GM18505 (cell line): Measurements from ENCODE around the gene ATP8B3.
A peak's percentile ranks its signal among the peaks of the same experiment; 100 is the strongest.

ENCODE experiments used
- ATAC-seq: cut with Tn5 transposase; IDR thresholded peaks from one replicate; pipeline ENCODE4 v1.9.1; 2021; ENCODE audit not compliant: unreplicated experiment
- POLR2A ChIP-seq: IDR thresholded peaks from 4 replicates; pipeline ENCODE4 v1.6.1; 2011; ENCODE audit warnings: borderline replicate concordance; ENCODE audit not compliant: insufficient read depth, insufficient read length; ENCODE audit errors: extremely low read depth

Gene ATP8B3

DNA sequence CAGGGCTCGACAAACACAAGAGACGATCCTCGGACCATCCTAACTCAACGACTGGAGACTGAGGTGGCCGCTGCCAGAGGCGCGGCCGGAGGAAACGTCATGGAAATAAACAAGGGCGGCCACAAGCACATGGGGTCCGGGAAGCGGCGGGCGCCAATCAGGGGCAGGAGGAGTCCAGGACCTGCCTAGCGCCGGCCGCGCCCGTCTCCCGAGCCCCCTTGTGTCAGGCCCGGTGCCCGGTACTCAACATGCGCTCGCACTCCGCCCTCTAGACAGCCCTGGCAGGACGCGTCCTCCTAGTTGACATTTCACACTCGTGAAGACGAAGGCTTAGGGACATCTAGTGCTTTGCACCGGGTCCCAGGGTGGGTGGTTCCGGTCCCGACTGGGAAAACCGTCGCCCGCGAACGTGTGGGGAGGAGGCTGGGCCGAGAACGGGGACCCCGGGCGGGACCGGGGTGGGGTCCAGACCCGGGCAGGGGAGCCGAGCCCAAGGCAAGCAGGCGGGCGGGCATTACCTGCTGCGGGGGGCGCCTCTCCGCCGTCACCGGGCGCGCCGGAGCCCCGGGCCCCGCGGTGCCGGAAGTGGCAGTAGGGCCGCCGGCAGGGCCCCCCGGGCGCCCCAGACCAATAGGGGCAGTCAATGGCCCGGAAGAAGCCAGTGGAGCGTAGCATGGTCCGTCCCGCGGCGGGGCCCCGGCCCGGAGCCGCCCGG, 35.8 kb upstream of the ATP8B3 start:
- ATAC-seq: peak; percentile 20
- no peak for TF ChIP-seq POLR2A

DNA sequence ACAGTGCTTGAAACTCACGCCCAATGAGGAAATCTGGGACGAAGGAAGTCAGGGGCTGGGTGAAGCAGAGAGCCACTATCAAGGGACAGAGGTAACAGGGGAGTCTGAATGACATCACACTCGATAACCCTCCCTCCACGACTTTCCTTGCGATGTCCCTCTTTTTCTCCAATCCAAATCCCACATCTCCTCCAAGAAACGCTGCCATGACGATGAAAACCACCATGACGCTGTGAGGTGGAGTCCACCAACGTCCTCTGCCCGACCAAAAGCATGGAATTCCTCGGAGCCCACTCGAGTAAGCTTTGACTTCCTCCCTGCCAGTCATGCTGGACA, 35.2 kb upstream of the ATP8B3 start:
- no peak for ATAC-seq
- no peak for TF ChIP-seq POLR2A

- ATAC-seq: no peak
- no peak for TF ChIP-seq POLR2A
These were observed 34.6 kb upstream of the ATP8B3 start for GRCh38 chr19:1846517-1847204.

DNA sequence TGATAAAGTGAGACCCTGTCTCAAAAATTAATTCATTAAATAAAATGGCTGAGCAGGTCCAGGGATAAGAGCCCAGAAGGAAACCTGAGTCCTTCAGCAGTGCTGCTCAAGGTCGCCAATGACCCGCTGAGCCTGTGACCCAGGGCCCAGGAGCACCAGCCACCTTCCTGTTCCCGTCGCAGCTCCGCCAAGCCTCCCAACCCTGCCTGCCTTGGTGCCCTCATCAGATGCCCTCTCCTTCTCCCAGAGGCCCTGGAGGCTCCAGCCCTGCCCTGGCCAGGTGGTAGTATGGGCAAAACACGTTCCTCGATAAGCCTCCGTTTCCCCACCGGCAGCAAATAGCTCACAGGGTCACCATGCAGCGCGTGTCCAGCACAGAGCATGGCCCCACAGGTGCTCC, 33.6 kb upstream of the ATP8B3 start:
- no peak for TF ChIP-seq POLR2A
- ATAC-seq: no peak

DNA sequence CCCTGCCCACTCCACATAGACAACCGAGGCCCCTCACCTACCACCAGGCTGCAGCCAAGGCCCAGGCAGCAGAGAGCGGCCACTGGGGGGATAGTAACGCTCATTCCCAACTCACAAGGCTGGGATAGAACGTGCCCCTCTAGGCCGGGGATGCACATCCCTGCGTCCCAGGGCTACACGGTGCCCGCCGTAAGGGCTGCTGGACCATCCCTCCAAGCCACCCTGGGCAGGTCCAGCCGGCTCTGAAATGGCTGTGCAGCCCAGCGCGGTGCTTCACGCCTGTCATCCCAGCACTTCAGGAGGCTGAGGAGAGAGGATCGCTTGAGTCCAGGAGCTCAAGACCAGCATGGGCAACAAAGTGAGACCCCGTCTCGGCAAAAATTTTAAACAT, 33.0 kb upstream of the ATP8B3 start:
- TF ChIP-seq POLR2A: no peak
- no peak for ATAC-seq

DNA sequence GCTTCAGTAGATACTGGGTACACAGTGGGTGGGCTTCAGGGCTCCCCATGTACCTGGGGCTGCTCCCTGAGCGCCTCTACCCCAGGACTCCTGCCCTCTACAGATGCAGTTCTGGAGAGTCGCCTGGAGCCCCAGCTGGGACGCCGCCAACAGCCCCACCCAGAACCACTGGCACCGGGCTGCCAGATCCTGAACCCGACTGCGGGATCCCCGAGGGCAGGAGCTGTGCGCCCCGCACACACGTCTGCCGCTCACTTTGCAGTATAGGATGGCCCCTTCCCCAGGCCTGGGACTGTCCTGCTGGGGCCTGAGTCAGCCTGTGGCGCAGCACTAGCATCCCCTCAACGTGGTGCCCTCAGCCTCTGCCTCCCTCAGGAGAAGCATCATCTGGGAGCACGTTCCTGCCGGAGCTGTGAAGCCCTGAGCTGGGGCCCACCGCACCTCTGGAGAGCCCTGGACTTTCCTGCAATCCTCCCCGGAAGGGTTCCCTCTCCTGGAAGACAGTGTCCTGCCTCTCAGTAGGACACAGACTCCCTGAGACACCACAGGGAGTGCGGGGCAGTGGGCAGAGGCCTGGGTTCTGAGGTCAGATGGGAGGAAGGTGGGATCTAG, 32.5 kb upstream of the ATP8B3 start:
- ATAC-seq: no peak
- TF ChIP-seq POLR2A: no peak

GRCh38 chr19:1843646-1844394, 31.7 kb upstream of the ATP8B3 start:
- TF ChIP-seq POLR2A: no peak
- ATAC-seq: no peak

DNA sequence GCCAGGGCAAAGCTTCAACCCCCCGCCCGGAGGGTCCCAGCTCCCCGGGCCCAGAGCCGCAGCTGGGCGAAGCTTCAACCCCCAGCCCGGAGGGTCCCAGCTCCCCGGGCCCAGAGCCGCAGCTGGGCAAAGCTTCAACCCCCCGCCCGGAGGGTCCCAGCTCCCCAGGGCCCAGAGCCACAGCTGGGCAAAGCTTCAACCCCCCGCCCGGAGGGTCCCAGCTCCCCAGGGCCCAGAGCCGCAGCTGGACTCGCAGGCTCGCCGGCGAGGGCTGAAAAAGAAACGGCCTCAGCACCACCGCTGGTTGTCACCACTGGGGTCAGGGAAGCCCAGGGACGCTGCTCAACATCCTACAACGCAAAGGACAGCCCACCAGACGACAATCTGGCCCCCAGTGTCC, 31.0 kb upstream of the ATP8B3 start:
- no peak for TF ChIP-seq POLR2A
- no peak for ATAC-seq

DNA sequence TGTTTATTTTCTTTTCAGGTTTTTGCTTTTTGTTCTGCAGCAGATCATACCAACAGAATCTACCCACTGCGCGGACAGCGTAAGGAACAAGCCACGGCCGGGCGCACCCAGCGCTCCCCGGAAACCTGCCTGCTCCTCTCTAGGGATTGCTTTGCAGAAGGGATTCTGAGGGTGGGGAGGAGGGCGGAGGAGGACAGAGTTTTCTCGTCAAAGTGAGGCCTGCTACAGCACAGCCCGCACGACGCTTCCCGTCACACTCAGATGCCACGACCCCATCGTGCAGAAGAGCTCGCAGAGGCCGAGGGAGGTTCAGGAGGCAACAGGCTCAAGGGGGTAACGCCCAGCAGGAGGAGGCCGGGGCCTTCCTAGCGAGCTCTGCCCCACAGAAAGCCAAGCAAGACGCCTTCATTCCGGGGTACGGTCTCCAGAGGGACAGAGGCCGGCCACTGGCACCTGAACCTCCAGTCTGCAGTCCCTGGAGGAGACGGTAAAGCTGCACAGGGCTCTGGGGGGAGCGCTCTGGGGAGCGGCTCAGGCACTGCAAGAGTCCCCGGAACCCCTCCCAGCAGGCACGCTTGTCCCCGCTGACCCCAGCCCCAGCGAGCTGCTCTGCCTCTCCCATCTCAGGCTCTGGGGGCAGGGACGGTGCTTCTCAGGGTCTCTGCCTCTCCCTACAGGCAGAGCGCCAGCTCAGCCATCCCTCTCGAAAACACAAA, 29.3 kb upstream of the ATP8B3 start:
- no peak for TF ChIP-seq POLR2A
- no peak for ATAC-seq

DNA sequence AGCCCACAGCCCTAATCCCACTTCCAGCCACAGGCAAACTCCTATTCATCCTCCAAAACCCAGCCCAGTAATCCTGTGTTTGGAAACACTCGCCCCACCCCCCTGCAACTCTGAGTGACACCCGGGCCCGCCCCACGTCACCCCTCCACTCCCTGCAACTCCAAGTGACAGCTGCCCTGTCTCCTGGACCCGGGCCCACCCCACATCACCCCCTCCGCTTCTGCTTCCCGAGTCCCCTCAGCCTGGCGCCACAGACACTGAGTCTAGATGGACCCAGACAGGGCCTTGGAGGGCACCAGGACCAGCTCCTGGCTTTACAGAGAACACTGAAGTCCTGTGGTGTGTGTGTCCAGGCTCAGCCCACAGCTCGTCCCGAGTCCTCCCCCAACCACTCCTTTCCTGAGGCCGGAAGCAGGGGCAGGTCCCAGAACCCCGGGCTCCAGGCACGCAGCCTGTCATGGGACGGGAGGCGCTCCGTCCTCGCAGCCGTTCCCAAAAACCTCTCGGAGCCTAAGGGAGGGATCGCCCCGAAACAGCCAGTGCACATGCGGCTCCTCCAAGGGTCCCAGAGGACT, 28.6 kb upstream of the ATP8B3 start:
- TF ChIP-seq POLR2A: no peak
- ATAC-seq: no peak

DNA sequence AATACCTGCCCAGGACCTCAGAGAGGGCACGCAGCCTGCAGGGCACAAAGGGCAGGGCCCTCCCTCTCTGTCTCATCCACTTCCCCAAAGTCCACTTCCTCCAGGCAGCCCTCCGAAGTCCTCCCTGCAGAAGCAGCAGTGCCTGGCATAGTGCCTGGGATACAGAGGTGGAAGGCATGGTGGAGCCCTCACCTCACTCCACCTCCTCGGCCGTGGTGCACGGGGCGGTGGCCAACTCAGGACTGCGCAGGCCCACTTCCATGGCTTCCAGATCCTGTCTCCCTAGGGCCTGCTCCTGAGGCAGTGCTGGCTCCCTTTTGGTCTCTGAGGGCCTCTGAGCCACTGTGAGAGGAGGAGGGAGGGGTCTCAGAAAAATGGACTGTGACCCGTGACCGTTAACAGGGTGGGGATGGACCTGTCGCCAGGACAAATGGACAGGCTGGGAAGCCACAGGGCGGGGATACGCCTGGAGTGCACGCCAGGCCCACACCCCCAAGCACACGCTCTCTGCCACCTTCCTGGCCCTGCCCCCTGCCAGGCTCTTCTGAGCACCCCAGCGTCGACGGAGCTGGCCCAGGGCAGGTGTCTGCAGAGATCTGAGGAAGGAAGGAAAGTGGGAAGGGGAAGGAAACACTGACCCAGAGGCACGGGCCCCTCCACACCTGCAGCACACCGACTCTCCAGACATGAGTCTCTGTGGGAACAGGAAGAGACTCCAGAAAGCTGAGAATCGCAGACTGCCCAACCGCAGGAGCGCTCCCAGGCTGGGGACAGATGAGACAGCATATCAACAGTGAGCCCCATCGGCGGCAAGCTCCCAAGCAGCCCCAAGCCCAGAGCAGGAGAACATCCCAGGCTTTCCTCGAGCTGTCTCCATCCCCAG, 27.8 kb upstream of the ATP8B3 start:
- no peak for ATAC-seq
- no peak for TF ChIP-seq POLR2A

DNA sequence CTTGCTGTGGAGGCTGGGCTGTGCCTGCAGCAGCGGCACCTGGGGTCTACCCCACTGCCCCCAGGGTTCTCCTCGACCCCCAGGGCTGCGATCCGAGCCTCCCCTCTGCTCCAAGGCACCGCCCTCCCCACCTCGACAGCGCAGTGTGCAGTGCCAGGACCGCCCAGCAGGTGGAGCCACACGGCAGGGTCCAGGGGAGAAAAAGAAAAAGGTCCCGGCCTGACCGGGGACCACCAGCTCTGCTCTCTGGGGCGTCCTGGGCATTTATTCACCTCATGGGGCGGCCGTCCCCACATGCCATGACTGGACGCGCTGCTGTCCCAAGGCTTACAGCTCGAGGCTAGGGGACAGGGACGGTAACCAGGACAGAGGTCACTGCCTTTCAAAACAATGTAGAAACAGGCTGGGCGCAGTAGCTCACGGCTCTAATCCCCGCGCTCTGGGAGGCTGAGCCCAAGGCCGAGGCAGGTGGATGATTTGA, 25.6 kb upstream of the ATP8B3 start:
- no peak for TF ChIP-seq POLR2A
- ATAC-seq: no peak

DNA sequence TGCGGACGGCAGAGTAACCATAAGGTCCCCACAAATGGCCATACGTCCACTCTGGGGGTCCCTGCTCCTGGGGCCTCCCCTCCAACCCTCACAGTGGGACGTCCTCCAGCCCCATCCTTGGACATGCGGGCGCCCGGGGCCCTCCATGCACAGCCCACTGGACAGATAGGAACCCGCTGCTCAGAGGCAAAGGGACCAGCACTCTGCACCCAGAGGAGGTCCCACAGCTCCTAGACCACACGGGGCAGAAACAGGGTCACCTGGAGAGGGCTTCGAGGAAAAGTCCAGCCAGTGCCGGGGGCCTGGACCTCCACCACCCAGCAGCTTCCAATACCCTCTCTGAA, 25.1 kb upstream of the ATP8B3 start:
- no peak for ATAC-seq
- TF ChIP-seq POLR2A: no peak
